ENCODE data around the gene RHBDF1. TPM values are rescaled to one million over a fixed set of nuclear protein-coding genes. Genes with fewer than 3 reads are reported as not detected.

Gene RHBDF1
- polyA plus RNA-seq, 1 donor from 2014 or later, result 0.21 TPM

GRCh38 chr16:106623-107324 lies 34.3 kb upstream of the RHBDF1 start:
- Histone ChIP-seq H3K9ac (ENCODE audit: low read length) (no peak overlapping the region), H3K36me3 (ENCODE audit: insufficient read depth, low read length) (no peaks in the 10 kb centered on the region)

GRCh38 chr16:105521-105920 lies 33.1 kb upstream of the RHBDF1 start:
- Histone ChIP-seq H3K27me3 (ENCODE audit: insufficient read depth, low read depth, low read length) (no peaks in the 10 kb centered on the region), H3K4me3 (ENCODE audit: low read length) (no peak overlapping the region), H3K9ac (ENCODE audit: low read length) (no peak overlapping the region), H2AFZ (ENCODE audit: low read depth, low read length) (no peak overlapping the region), H3K9me3 (ENCODE audit: low read length) (no peaks in the 10 kb centered on the region), H4K20me1 (ENCODE audit: insufficient read depth) (no peaks in the 10 kb centered on the region), H3K36me3 (ENCODE audit: insufficient read depth, low read length) (no peaks in the 10 kb centered on the region), H3K27ac (ENCODE audit: low read length) (no peak overlapping the region), H3K79me2 (replicated peaks; ENCODE audit: insufficient read depth, low read length) (no peaks in the 10 kb centered on the region), H3K4me2 (ENCODE audit: low read length) (no peak overlapping the region), H3F3A (ENCODE audit: insufficient read depth, low read length, poor library complexity, severe bottlenecking) (no peaks in the 10 kb centered on the region), H3K9me2 (ENCODE audit: insufficient read depth, low read length) (no peaks in the 10 kb centered on the region)
- TF ChIP-seq CTCF (IDR thresholded peaks at IDR 0.05; ENCODE audit: poor library complexity, severe bottlenecking) (no peak), EZH2 (IDR thresholded peaks at IDR 0.05; ENCODE audit: borderline replicate concordance, insufficient read depth, low read length, poor library complexity, severe bottlenecking) (no peak), REST (IDR thresholded peaks at IDR 0.05; ENCODE audit: borderline replicate concordance) (no peak), POLR2AphosphoS5 (IDR thresholded peaks at IDR 0.05) (no peak), RAD21 (conservative IDR thresholded peaks at IDR 0.05) (no peak)

More at GRCh38 chr16:106623-107324, 34.3 kb upstream of the RHBDF1 start:
- Histone ChIP-seq H3K27ac (ENCODE audit: low read length) (no peak overlapping the region), H3K9me2 (ENCODE audit: insufficient read depth, low read length) (no peaks in the 10 kb centered on the region), H4K20me1 (ENCODE audit: insufficient read depth) (no peaks in the 10 kb centered on the region), H3F3A (ENCODE audit: insufficient read depth, low read length, poor library complexity, severe bottlenecking) (no peaks in the 10 kb centered on the region), H2AFZ (ENCODE audit: low read depth, low read length) (no peak overlapping the region), H3K9me3 (ENCODE audit: low read length) (no peaks in the 10 kb centered on the region), H3K4me2 (ENCODE audit: low read length) (no peak overlapping the region), H3K4me3 (ENCODE audit: low read length) (no peak overlapping the region), H3K79me2 (replicated peaks; ENCODE audit: insufficient read depth, low read length) (no peaks in the 10 kb centered on the region), H3K27me3 (ENCODE audit: insufficient read depth, low read depth, low read length) (no peaks in the 10 kb centered on the region)
- TF ChIP-seq POLR2AphosphoS5 (IDR thresholded peaks at IDR 0.05) (no peak), CTCF (IDR thresholded peaks at IDR 0.05; ENCODE audit: poor library complexity, severe bottlenecking) (peak; percentile 90), EP300 (conservative IDR thresholded peaks at IDR 0.05; ENCODE audit: poor library complexity, severe bottlenecking) (no peak), RAD21 (conservative IDR thresholded peaks at IDR 0.05) (peak; percentile 85), EZH2 (IDR thresholded peaks at IDR 0.05; ENCODE audit: borderline replicate concordance, insufficient read depth, low read length, poor library complexity, severe bottlenecking) (no peak), SMC3 (conservative IDR thresholded peaks at IDR 0.05; ENCODE audit: poor library complexity) (peak; percentile 90), REST (IDR thresholded peaks at IDR 0.05; ENCODE audit: borderline replicate concordance) (no peak), TAF1 (IDR thresholded peaks at IDR 0.05; ENCODE audit: low read depth) (no peak), MXI1 (conservative IDR thresholded peaks at IDR 0.05; ENCODE audit: poor library complexity, severe bottlenecking) (no peak)
